AG04450 (cell line): ENCODE results near the gene SSH3. TPM values are rescaled to one million over a fixed set of nuclear protein-coding genes. Genes with fewer than 3 reads are reported as not detected.

Experiments used
- CTCF ChIA-PET: fragments of 300-600, 350-600 bp; formaldehyde crosslinking; extraction: SDS; loops from one replicate; lab custom pipeline; 2022; ENCODE audit warnings: antibody characterized with exemption, inconsistent platforms; lab: Charles Lee
- POLR2A ChIA-PET: fragments of 350-600 bp; formaldehyde crosslinking; extraction: SDS; loops from one replicate; lab custom pipeline; 2021; ENCODE audit warnings: antibody characterized with exemption, inconsistent platforms; lab: Yijun Ruan, JAX
- DNase-seq: peaks from one replicate; pipeline ENCODE4 v3.0.0-alpha.2; 2011; ENCODE audit warnings: low read depth, low spot score
- H3K27ac ChIP-seq: one replicate; pipeline ENCODE4 v1.5.1; 2012; ENCODE audit warnings: low read depth, low read length, control low read depth
- H3K27me3 ChIP-seq: one replicate; pipeline ENCODE4 v1.6.0; 2012; ENCODE audit warnings: low read length; ENCODE audit not compliant: control insufficient read depth, insufficient read depth
- H3K4me3 ChIP-seq: 2 replicates; pipeline ENCODE4 v1.5.1; 2011; ENCODE audit warnings: mild to moderate bottlenecking, low read depth, low read length, control low read depth
- H3K9me3 ChIP-seq: 2 replicates; pipeline ENCODE4 v1.5.1; 2012; ENCODE audit warnings: low read length; ENCODE audit not compliant: control insufficient read depth, insufficient read depth
- CTCF ChIP-seq: IDR thresholded peaks from 2 replicates; pipeline ENCODE4 v1.5.1; 2011; ENCODE audit warnings: low read depth, low read length, control low read depth, inconsistent platforms
- polyA plus RNA-seq: library from polyadenylated mRNA; depleted of rRNA; stranded (reverse); fragments of >200 nt; gene quantifications from 2 replicates; pipeline ENCODE4 v1.2.3, GENCODE V29; 2011

SSH3 gene
- polyA plus RNA-seq, 1 experiment: 16.5 TPM

GRCh38 chr11:67268962-67269268, 34.4 kb upstream of the SSH3 start:
- Histone ChIP-seq H3K27ac (no peak overlapping the region), H3K27me3 (no peaks in the 10 kb centered on the region), H3K4me3 (no peak overlapping the region), H3K9me3 (no peaks in the 10 kb centered on the region; the same call in 1 of the 2 replicates)
- DNase-seq: no peak
- POLR2A ChIA-PET: no interaction called here
- CTCF ChIA-PET: interaction anchor here (4.3 kb wide), 1 partner anchor 49 kb away, joined by 12 read pairs; no protein-coding TSS in a partner anchor
- TF ChIP-seq CTCF: no peak

- H3K27ac ChIP-seq: peak overlapping the region; percentile 11
- no peak for TF ChIP-seq CTCF
- no peak for DNase-seq
- ChIA-PET CTCF (interaction anchor here (0.9 to 4.3 kb wide), 3 partner anchors 33 to 113 kb away, joined by 4 to 12 read pairs (median 5); no protein-coding TSS in a partner anchor), POLR2A (interaction anchor here (0.9 to 1.0 kb wide), 2 partner anchors 19 to 48 kb away, joined by 3 to 4 read pairs; no protein-coding TSS in a partner anchor)
- peak overlapping the region; percentile 25; the same call in 1 of the 2 replicates for H3K4me3 ChIP-seq
- H3K27me3 ChIP-seq: no peaks in the 10 kb centered on the region
- no peaks in the 10 kb centered on the region; the same call in 1 of the 2 replicates for H3K9me3 ChIP-seq
Measured at GRCh38 chr11:67269401-67270255, 33.7 kb upstream of the SSH3 start.

- Histone ChIP-seq H3K4me3 (peak overlapping the region; percentile 25; the same call in 1 of the 2 replicates), H3K27ac (peak overlapping the region; percentile 11), H3K9me3 (no peaks in the 10 kb centered on the region; the same call in 1 of the 2 replicates), H3K27me3 (no peaks in the 10 kb centered on the region)
- ChIA-PET CTCF (interaction anchor here (1.5 to 4.3 kb wide), 3 partner anchors 8 to 112 kb away, joined by 4 to 12 read pairs (median 10); no protein-coding TSS in a partner anchor), POLR2A (interaction anchor here (0.9 to 1.0 kb wide), 2 partner anchors 18 to 47 kb away, joined by 3 to 4 read pairs; no protein-coding TSS in a partner anchor)
- TF ChIP-seq CTCF: no peak
- DNase-seq: no peak
Measured at GRCh38 chr11:67270256-67271204, 32.8 kb upstream of the SSH3 start.

GRCh38 chr11:67271205-67271540, 32.2 kb upstream of the SSH3 start:
- Histone ChIP-seq H3K4me3 (no peak overlapping the region), H3K27me3 (no peaks in the 10 kb centered on the region), H3K9me3 (no peaks in the 10 kb centered on the region; the same call in 1 of the 2 replicates), H3K27ac (no peak overlapping the region)
- POLR2A ChIA-PET: no interaction called here
- CTCF ChIA-PET: interaction anchor here (1.7 to 4.3 kb wide), 2 partner anchors 9 to 46 kb away, joined by 10 to 12 read pairs; no protein-coding TSS in a partner anchor
- no peak for DNase-seq
- no peak for TF ChIP-seq CTCF
